Omental fat pad (tissue), 4 donors: Measurements from ENCODE around the gene IMPDH1. TPM values are rescaled to one million over a fixed set of nuclear protein-coding genes. Genes with fewer than 3 reads are reported as not detected.

ENCODE experiments used
- ATAC-seq: fragments of 150-250 bp; one replicate; pipeline ENCODE4 v1.9.1; 2016; ENCODE audit warnings: mild to moderate bottlenecking, moderate library complexity; ENCODE audit not compliant: low FRiP score
- DNase-seq: peaks from one replicate; pipeline ENCODE4 v3.0.0-alpha.2; 2019; ENCODE audit warnings: low spot score
- total RNA-seq, 4 donors: library from RNA; depleted of rRNA; stranded (reverse); fragments of >200 nt; gene quantifications; one replicate each; pipeline ENCODE4 v1.1.0, GENCODE V29; 2016
- TF ChIP-seq, protein P1 (sequence below), 3 donors: fragments of 450-650 bp; IDR thresholded peaks; one replicate each; pipeline ENCODE4 v1.5.1; 2016 to 2017; ENCODE audit warnings: antibody characterized with exemption in 3 of 3, mild to moderate bottlenecking in 3 of 3, moderate library complexity in 2 of 3

IMPDH1 gene
- total RNA-seq, 4 donors from 2014 or later: 72.8 to 198 (median 109) TPM

DNA sequence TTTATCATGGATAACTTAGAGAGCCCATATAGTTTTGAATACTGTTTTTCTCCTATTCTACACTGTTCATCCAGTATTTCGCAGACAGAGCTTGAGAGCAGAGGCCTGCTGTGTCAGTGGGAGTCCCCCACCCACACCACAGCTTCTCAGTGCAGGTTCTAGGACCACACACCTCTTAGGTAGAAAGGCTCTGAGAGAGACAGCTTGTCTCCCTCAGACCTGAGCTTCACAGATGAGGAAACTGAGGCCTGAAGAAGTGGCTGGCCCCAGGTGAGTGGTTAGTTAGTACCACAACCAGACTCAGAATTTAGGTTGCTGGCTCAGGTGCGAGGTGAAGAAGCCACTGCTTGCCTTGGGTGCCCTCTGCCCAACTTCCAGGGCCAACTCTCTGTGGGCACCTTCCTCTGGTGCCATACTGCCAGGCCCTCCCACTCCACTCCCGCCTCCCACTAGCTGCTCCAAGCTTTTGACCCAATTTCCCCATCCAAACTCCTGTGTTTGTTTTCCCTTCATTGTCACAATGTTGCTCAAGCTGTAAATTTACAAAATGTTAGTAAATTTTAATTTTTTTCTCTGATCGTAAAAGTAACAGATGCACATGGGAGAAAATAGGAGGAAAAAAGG, 38.3 kb upstream of the IMPDH1 start:
- ATAC-seq (no peak), DNase-seq (no peak)
- TF ChIP-seq, protein P1, sequence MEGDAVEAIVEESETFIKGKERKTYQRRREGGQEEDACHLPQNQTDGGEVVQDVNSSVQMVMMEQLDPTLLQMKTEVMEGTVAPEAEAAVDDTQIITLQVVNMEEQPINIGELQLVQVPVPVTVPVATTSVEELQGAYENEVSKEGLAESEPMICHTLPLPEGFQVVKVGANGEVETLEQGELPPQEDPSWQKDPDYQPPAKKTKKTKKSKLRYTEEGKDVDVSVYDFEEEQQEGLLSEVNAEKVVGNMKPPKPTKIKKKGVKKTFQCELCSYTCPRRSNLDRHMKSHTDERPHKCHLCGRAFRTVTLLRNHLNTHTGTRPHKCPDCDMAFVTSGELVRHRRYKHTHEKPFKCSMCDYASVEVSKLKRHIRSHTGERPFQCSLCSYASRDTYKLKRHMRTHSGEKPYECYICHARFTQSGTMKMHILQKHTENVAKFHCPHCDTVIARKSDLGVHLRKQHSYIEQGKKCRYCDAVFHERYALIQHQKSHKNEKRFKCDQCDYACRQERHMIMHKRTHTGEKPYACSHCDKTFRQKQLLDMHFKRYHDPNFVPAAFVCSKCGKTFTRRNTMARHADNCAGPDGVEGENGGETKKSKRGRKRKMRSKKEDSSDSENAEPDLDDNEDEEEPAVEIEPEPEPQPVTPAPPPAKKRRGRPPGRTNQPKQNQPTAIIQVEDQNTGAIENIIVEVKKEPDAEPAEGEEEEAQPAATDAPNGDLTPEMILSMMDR (IDR thresholded peaks at IDR 0.05): no peak

GRCh38 chr7:128446306-128446705, 36.5 kb upstream of the IMPDH1 start:
- DNase-seq: no peak
- ATAC-seq: no peak
- TF ChIP-seq, protein P1 (IDR thresholded peaks at IDR 0.05): no peak

DNA sequence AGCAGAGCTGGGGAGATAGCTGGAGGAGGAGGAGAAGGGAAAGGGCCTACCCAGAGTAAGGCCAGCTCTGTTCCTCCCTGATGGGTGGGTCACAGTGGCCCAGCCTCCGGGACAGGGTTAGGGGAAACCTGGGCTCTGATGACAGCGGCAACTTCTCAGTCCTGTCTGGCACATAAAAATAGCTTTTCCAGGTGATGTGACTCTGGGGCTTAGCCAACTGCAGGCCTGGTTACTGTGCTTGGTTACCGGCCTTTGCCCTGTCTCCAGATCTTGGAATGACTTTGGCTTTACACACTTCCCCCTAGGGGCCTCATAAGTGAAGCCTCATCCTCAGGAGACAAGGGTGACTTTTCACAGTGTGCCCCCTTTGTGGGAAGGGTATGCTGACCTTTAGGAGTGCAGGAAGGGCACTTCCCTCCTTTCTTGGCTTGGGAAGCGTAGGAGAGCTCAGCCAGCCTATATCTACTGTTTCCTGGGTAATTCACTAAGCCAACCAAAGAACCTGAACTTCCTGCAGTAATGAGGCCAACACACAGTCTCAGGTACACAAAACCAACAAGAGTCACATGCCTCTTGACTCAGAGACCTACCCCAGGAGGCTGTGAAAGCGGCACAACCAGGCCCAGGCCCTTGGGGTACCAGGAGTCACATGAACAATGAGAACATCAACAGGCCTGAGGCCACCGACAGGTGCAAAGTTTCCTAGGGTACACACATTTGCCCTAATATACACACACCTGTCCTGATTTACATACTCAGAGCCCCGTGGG, 34.2 kb upstream of the IMPDH1 start:
- no peak for ATAC-seq
- TF ChIP-seq, protein P1 (IDR thresholded peaks at IDR 0.05): no peak
- no peak for DNase-seq

GRCh38 chr7:128442356-128442755, 32.6 kb upstream of the IMPDH1 start:
- no peak for DNase-seq
- ATAC-seq: no peak
- TF ChIP-seq, protein P1 (IDR thresholded peaks at IDR 0.05): no peak

GRCh38 chr7:128437426-128438332, 27.9 kb upstream of the IMPDH1 start:
- TF ChIP-seq, protein P1 (IDR thresholded peaks at IDR 0.05): no peak
- DNase-seq (no peak), ATAC-seq (no peak)

- no peak for DNase-seq
- no peak for ATAC-seq
- TF ChIP-seq, protein P1 (IDR thresholded peaks at IDR 0.05): no peak
Measured at GRCh38 chr7:128435327-128435686, 25.5 kb upstream of the IMPDH1 start.
